HEK293T (cell line): ENCODE measurements around the gene GFRA4.

ENCODE experiments used
- CTCF ChIA-PET: fragments of 350-600 bp; formaldehyde crosslinking; extraction: SDS; loops from one replicate; lab custom pipeline; 2021; ENCODE audit warnings: antibody characterized with exemption, inconsistent platforms; lab: Yijun Ruan, JAX
- POLR2A ChIA-PET: fragments of 350-600 bp; formaldehyde crosslinking; extraction: SDS; loops from one replicate; lab custom pipeline; 2020; ENCODE audit warnings: antibody characterized with exemption, inconsistent platforms; lab: Yijun Ruan, JAX
- DNase-seq: peaks from one replicate; pipeline ENCODE4 v3.0.0; 2012; ENCODE audit warnings: mixed read lengths; ENCODE audit errors: extremely low spot score
- ARNT ChIP-seq: fragments of 450-650 bp; IDR thresholded peaks from 2 replicates; pipeline ENCODE4 v1.6.1; 2017; ENCODE audit warnings: mild to moderate bottlenecking
- BHLHE40 ChIP-seq: fragments of 450-650 bp; IDR thresholded peaks from 2 replicates; pipeline ENCODE4 v1.6.1; 2016; ENCODE audit warnings: mild to moderate bottlenecking, moderate library complexity, borderline replicate concordance
- CTBP1 ChIP-seq: fragments of 450-650 bp; IDR thresholded peaks from 2 replicates; pipeline ENCODE4 v1.6.1; 2016; ENCODE audit warnings: borderline replicate concordance
- ELF4 ChIP-seq: fragments of 450-650 bp; IDR thresholded peaks from 2 replicates; pipeline ENCODE4 v1.6.1; 2017; ENCODE audit warnings: antibody characterized with exemption
- FOXA1 ChIP-seq: fragments of 450-650 bp; IDR thresholded peaks from 2 replicates; pipeline ENCODE4 v1.6.1; 2016; ENCODE audit warnings: mild to moderate bottlenecking
- FOXK2 ChIP-seq: fragments of 450-650 bp; IDR thresholded peaks from 2 replicates; pipeline ENCODE4 v1.6.1; 2016; ENCODE audit warnings: mild to moderate bottlenecking
- HDGF ChIP-seq: fragments of 450-650 bp; IDR thresholded peaks from 2 replicates; pipeline ENCODE4 v1.6.1; 2017; ENCODE audit warnings: antibody characterized with exemption, borderline replicate concordance
- L3MBTL2 ChIP-seq: fragments of 450-650 bp; conservative IDR thresholded peaks from 2 replicates; pipeline ENCODE4 v1.6.1; 2016; ENCODE audit warnings: mild to moderate bottlenecking
- LEF1 ChIP-seq: fragments of 450-650 bp; IDR thresholded peaks from 2 replicates; pipeline ENCODE4 v1.6.1; 2017; ENCODE audit warnings: mild to moderate bottlenecking, borderline replicate concordance
- NFRKB ChIP-seq: fragments of 450-650 bp; IDR thresholded peaks from 2 replicates; pipeline ENCODE4 v1.6.1; 2016; ENCODE audit warnings: mild to moderate bottlenecking, moderate library complexity
- PKNOX1 ChIP-seq: fragments of 450-650 bp; IDR thresholded peaks from 2 replicates; pipeline ENCODE4 v1.6.1; 2016
- SP1 ChIP-seq: fragments of 450-650 bp; IDR thresholded peaks from 2 replicates; pipeline ENCODE4 v1.6.1; 2017
- SUZ12 ChIP-seq: fragments of 450-650 bp; IDR thresholded peaks from 2 replicates; pipeline ENCODE4 v1.6.1; 2016; ENCODE audit warnings: mild to moderate bottlenecking
- TARDBP ChIP-seq: fragments of 450-650 bp; IDR thresholded peaks from 2 replicates; pipeline ENCODE4 v1.6.1; 2016
- ZNF384 ChIP-seq: fragments of 450-650 bp; IDR thresholded peaks from 2 replicates; pipeline ENCODE4 v1.6.1; 2016

The GFRA4 gene

GRCh38 chr20:3707508-3707899, 44.3 kb upstream of the GFRA4 start:
- ChIA-PET CTCF (interaction anchor here (0.9 to 1.6 kb wide), 3 partner anchors 9 to 144 kb away, joined by 3 to 5 read pairs (median 5); no protein-coding TSS in a partner anchor), POLR2A (interaction anchor here (0.5 to 0.9 kb wide), 2 partner anchors 33 to 544 kb away, joined by 3 to 4 read pairs; no protein-coding TSS in a partner anchor)
- TF ChIP-seq HDGF (no peak), CTBP1 (no peak), PKNOX1 (no peak), SP1 (no peak), TARDBP (no peak), FOXA1 (no peak), BHLHE40 (no peak), ZNF384 (no peak), FOXK2 (no peak), L3MBTL2 (no peak), ELF4 (no peak), ARNT (no peak)
- DNase-seq = no peak

- no peak for TF ChIP-seq SUZ12
- no peak for TF ChIP-seq SP1
- no peak for TF ChIP-seq ZNF384
- TF ChIP-seq BHLHE40 = no peak
- TF ChIP-seq CTBP1 = no peak
- TF ChIP-seq LEF1 = no peak
- TF ChIP-seq HDGF = no peak
- TF ChIP-seq TARDBP = no peak
- TF ChIP-seq PKNOX1 = no peak
- ChIA-PET CTCF (interaction anchor here (0.9 to 1.6 kb wide), 3 partner anchors 9 to 144 kb away, joined by 3 to 5 read pairs (median 5); no protein-coding TSS in a partner anchor), POLR2A (interaction anchor here (0.5 to 0.7 kb wide), 2 partner anchors 29 to 543 kb away, joined by 3 to 4 read pairs; no protein-coding TSS in a partner anchor)
- no peak for DNase-seq
These were observed 43.7 kb upstream of the GFRA4 start for GRCh38 chr20:3706774-3707507.

DNA sequence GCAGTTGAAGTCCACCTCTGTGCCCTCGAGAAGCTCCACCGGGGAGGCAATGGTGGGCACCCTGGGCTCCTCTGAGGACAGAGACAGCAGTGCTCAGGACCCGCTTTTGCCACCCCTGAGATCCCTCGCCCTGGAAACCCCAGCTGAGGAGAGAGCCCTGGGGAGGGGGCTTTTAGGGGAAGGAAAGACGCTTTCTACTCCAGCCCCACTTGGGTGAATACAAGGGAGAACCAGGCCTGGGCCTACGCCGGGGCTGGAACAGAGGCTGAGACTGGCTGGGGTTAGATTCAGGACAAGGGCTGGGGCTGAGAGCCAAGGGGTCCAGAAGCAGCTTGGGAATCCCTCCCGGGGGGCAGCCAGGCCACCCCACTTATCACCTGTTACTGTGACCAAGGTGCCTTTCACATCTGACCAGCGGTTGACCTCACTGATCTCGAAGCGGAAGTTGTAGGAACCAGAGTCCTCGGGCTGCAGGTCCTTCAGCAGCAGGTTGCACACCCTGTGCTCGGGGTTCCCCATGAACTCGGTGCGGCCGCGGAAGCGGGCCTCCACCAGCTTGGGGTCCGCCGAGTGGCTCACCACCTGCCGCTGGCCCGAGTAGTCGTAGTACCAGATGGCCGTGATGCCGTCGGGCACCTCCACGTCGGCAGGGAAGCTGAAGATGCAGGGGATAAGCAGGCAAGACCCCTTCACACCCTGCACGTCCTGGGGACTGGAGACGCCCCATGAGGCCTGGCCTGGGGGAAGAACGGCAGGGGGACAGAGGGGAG, 43.0 kb upstream of the GFRA4 start:
- no peak for DNase-seq
- ChIA-PET POLR2A (interaction anchor here (0.7 kb wide), 1 partner anchor 28 kb away, joined by 3 read pairs; no protein-coding TSS in a partner anchor), CTCF (interaction anchor here (1.1 kb wide), 1 partner anchor 154 kb away, joined by 4 read pairs; no protein-coding TSS in a partner anchor)
- TF ChIP-seq ELF4 = no peak
- no peak for TF ChIP-seq LEF1
- TF ChIP-seq L3MBTL2 = no peak

- DNase-seq = no peak
These were observed 42.3 kb upstream of the GFRA4 start for GRCh38 chr20:3705491-3705969.

GRCh38 chr20:3704087-3704486, 40.9 kb upstream of the GFRA4 start:
- DNase-seq = no peak
- ChIA-PET POLR2A (no interaction called here), CTCF (interaction anchor here (0.7 kb wide), 1 partner anchor 12 kb away, joined by 3 read pairs; no protein-coding TSS in a partner anchor)

More at GRCh38 chr20:3705491-3705969, 42.3 kb upstream of the GFRA4 start:
- TF ChIP-seq SUZ12 (no peak), TARDBP (no peak), ELF4 (no peak), ARNT (no peak), LEF1 (no peak), FOXA1 (no peak), ZNF384 (no peak)
- ChIA-PET CTCF (interaction anchor here (0.6 to 1.1 kb wide), 2 partner anchors 80 to 155 kb away, joined by 3 to 4 read pairs; no protein-coding TSS in a partner anchor), POLR2A (no interaction called here)

More at GRCh38 chr20:3704087-3704486, 40.9 kb upstream of the GFRA4 start:
- TF ChIP-seq SP1 (no peak), LEF1 (no peak), ZNF384 (no peak), PKNOX1 (no peak), NFRKB (no peak), L3MBTL2 (no peak), ELF4 (no peak), ARNT (no peak)
